Ovary (tissue), 9 donors: ENCODE measurements around the gene ERP27. TPM values are rescaled to one million over a fixed set of nuclear protein-coding genes. Genes with fewer than 3 reads are reported as not detected.

Experiments
- DNase-seq, 5 donors: peaks; one replicate each; pipeline ENCODE4 v3.0.0-alpha.2; 2019 to 2020
- H3K27ac ChIP-seq, 2 donors: fragments of 200-600 bp; one replicate each; pipeline versions ENCODE4 v1.5.1 to v1.8.0; 2019 to 2022
- H3K27me3 ChIP-seq: fragments of 200-600 bp; one replicate; pipeline ENCODE4 v1.8.0; 2022
- H3K36me3 ChIP-seq: fragments of 200-600 bp; sonication (generic); one replicate; pipeline ENCODE4 v1.5.1; 2019
- H3K4me1 ChIP-seq: one replicate; pipeline ENCODE4 v1.8.1; 2013; ENCODE audit warnings: mild to moderate bottlenecking, moderate library complexity; ENCODE audit not compliant: insufficient read depth
- H3K4me3 ChIP-seq: fragments of 200-600 bp; sonication (generic); one replicate; pipeline ENCODE4 v1.5.1; 2017
- H3K9me3 ChIP-seq, 2 donors: fragments of 200-600 bp in 1 of 2; sonication (generic) in 1 of 2; one replicate each; pipeline versions ENCODE4 v1.5.1 to v1.8.1; 2013 to 2019; ENCODE audit warnings: mild to moderate bottlenecking in 1 of 2, moderate library complexity in 1 of 2
- CTCF ChIP-seq, 3 donors: fragments of 450-650 bp in 2 of 3; fragments of 200-600 bp in 1 of 3; IDR thresholded peaks; one replicate each; pipeline versions ENCODE4 v1.5.1 to v1.8.0; 2016 to 2022; ENCODE audit warnings: antibody characterized with exemption in 3 of 3, mild to moderate bottlenecking in 1 of 3
- EP300 ChIP-seq: sonication (generic); formaldehyde crosslinking; IDR thresholded peaks from one replicate; pipeline ENCODE4 v1.6.1; 2017; ENCODE audit warnings: antibody characterized with exemption
- POLR2A ChIP-seq: fragments of 450-650 bp; IDR thresholded peaks from one replicate; pipeline ENCODE4 v1.6.1; 2017; ENCODE audit warnings: antibody characterized with exemption, mild to moderate bottlenecking, moderate library complexity
- WGBS, 3 donors: extraction: QIAGEN DNeasy Blood & Tissue Kit in 1 of 3; methylation state at CpG; one replicate each; pipeline versions ENCODE4 v1.1.5 to v1.1.7; 2013 to 2017; 5-methylcytosine and 5-hydroxymethylcytosine counted together
- intact Hi-C, 4 donors: fragments of 100-400 bp; cut with DNase I; formaldehyde crosslinking; loops; one replicate each; pipeline versions ENCODE4 v1.11.0 to v1.15.1; 2022 to 2023
- polyA plus RNA-seq, 2 donors: library from polyadenylated mRNA; stranded (reverse); fragments of 200-250 nt in 1 of 2; fragments of 350-450 nt in 1 of 2; fragmentation: Illumina TruSeq in 1 of 2; extraction: RNeasy Lipid Tissue Mini Kit (QIAGEN cat#74804) in 1 of 2; gene quantifications; one replicate each; pipeline ENCODE4 v1.2.3, GENCODE V29; 2013 to 2014
- total RNA-seq, 7 donors: library from RNA; depleted of rRNA in 2 of 7; stranded (reverse); fragments of >200 nt in 2 of 7; fragmentation: NEBNext Ultra II Directional in 3 of 7; extraction: Animal tissue kit (Norgen Biotek cat#: 25700) in 3 of 7; gene quantifications; one replicate each; pipeline versions ENCODE4 v1.1.0 to v1.2.4, GENCODE V29; 2016 to 2023
- donor health status: DM: no; HTN: no; CAD: no; lungs with moderate emphysema.
- donor health status: DM: no; HTN: no; CAD: no.
- donor health status: Bipolar disorder and iron deficiency.
- donor health status: DM: yes; HTN: yes; CAD: no.
- donor health status: DM: no; HTN: no; CAD: no.
- donor health status: DM: yes; HTN: yes; CAD: no.

The ERP27 gene
- total and polyA plus RNA-seq, 9 donors, result 0.35 to 83.8 (median 1.9) TPM; not detected in 1

GRCh38 chr12:14886271-14886670, 52.1 kb downstream of the ERP27 start:
- Histone ChIP-seq H3K27ac (peak overlapping the region; percentile 72 to 74), H3K4me3 (no peak overlapping the region), H3K9me3 (no peaks in the 10 kb centered on the region), H3K4me1 (peaks cover 10% of the 10 kb centered on the region), H3K27me3 (no peaks in the 10 kb centered on the region), H3K36me3 (no peaks in the 10 kb centered on the region)
- TF ChIP-seq CTCF (IDR thresholded peaks at IDR 0.05) (no peak), EP300 (no peak), POLR2A (no peak)
- WGBS, 3 donors, result 76 to 84% (median 80%) methylated on average over 6 of the region's 6 CpGs
- DNase-seq, result no peak
- intact Hi-C loops, result loop anchor here in 2 of 4 donors (5.0 to 10.0 kb wide), 2 partner anchors 39 to 111 kb away; a partner anchor contains a TSS

GRCh38 chr12:14885718-14886221, 52.6 kb downstream of the ERP27 start, which contains the start of gene MGP:
TSS of gene MGP (minus strand) at chr12:14885854. CDS start at chr12:14885791, 63 bp downstream.
- Histone ChIP-seq H3K27ac (peak within 1 kb of the TSS; percentile 72 to 74), H3K27me3 (no peaks in the 10 kb centered on the region), H3K4me3 (peak within 1 kb of the TSS; percentile 37), H3K36me3 (no peaks in the 10 kb centered on the region), H3K4me1 (peaks cover 10% of the 10 kb centered on the region), H3K9me3 (no peaks in the 10 kb centered on the region)
- DNase-seq, result peak in 4 of 5 donors; percentile 44 to 61 (median 49)
- WGBS, 3 donors, result 5 to 6% (median 5%) methylated on average over 6 of the region's 6 CpGs
- TF ChIP-seq POLR2A, result peak; percentile 47
- no peak for TF ChIP-seq CTCF (IDR thresholded peaks at IDR 0.05)
- TF ChIP-seq EP300, result no peak
- intact Hi-C loops, result loop anchor here in 2 of 4 donors (5.0 to 10.0 kb wide), 2 partner anchors 38 to 111 kb away; a partner anchor contains a TSS

GRCh38 chr12:14884458-14884878, 53.9 kb downstream of the ERP27 start:
- H3K27me3 ChIP-seq, result no peaks in the 10 kb centered on the region
- H3K36me3 ChIP-seq, result no peaks in the 10 kb centered on the region
- H3K9me3 ChIP-seq, result no peaks in the 10 kb centered on the region
- WGBS, 3 donors, result 0 to 1% (median 0%) methylated on average over 5 of the region's 5 CpGs
- intact Hi-C loops, result loop anchor here in 1 of 4 donors (10.0 kb wide), 1 partner anchor 110 kb away; a partner anchor contains a TSS
- DNase-seq, result peak; percentile 81 to 93 (median 88)
- peak overlapping the region; percentile 37 for H3K4me3 ChIP-seq
- peaks cover 10% of the 10 kb centered on the region for H3K4me1 ChIP-seq
- peak overlapping the region; percentile 26 to 74 for H3K27ac ChIP-seq
- no peak for TF ChIP-seq EP300
- no peak for TF ChIP-seq POLR2A
- TF ChIP-seq CTCF (IDR thresholded peaks at IDR 0.05), result no peak

GRCh38 chr12:14883686-14884085, 54.7 kb downstream of the ERP27 start:
- Histone ChIP-seq H3K4me3 (peak overlapping the region; percentile 37), H3K9me3 (no peaks in the 10 kb centered on the region), H3K27me3 (no peaks in the 10 kb centered on the region), H3K27ac (peak overlapping the region; percentile 26 to 74), H3K4me1 (peaks cover 10% of the 10 kb centered on the region), H3K36me3 (no peaks in the 10 kb centered on the region)
- DNase-seq, result no peak
- intact Hi-C loops, result loop anchor here in 1 of 4 donors (10.0 kb wide), 1 partner anchor 109 kb away; a partner anchor contains a TSS
- 46 to 50% (median 46%) methylated on average over 10 of the region's 10 CpGs for WGBS, 3 donors
- TF ChIP-seq EP300 (no peak), CTCF (IDR thresholded peaks at IDR 0.05) (no peak), POLR2A (no peak)
